Naive B cell (primary cell): Measurements from ENCODE around the gene DSCAML1. TPM values are rescaled to one million over a fixed set of nuclear protein-coding genes. Genes with fewer than 3 reads are reported as not detected.
A peak's percentile ranks its signal among the peaks of the same experiment; 100 is the strongest.

Experiments
- ATAC-seq, 2 donors: fragments of 150-1000 bp; cut with Tn5 transposase; 2 replicates each; pipeline ENCODE4 v1.10.0; 2021; ENCODE audit warnings: low read depth in 2 of 2, mild to moderate bottlenecking in 2 of 2, moderate library complexity in 2 of 2
- DNase-seq: peaks from one replicate; pipeline ENCODE4 v3.0.0; 2022
- H3K27ac Mint-ChIP-seq, 6 donors: one replicate each; pipeline ENCODE4 v1.8.0; 2020 to 2022; ENCODE audit warnings: mild to moderate bottlenecking in 6 of 6, mixed read lengths in 6 of 6, moderate library complexity in 5 of 6, inconsistent platforms in 2 of 6
- H3K27me3 Mint-ChIP-seq, 3 donors: one replicate each; pipeline ENCODE4 v1.8.0; 2021 to 2022; ENCODE audit warnings: mixed read lengths in 3 of 3, mild to moderate bottlenecking in 1 of 3
- H3K36me3 Mint-ChIP-seq, 2 donors: one replicate each; pipeline ENCODE4 v1.8.0; 2020 to 2022; ENCODE audit warnings: mixed read lengths in 2 of 2, inconsistent platforms in 1 of 2, mild to moderate bottlenecking in 1 of 2
- H3K4me1 Mint-ChIP-seq, 3 donors: one replicate each; pipeline ENCODE4 v1.8.0; 2020 to 2022; ENCODE audit warnings: mixed read lengths in 3 of 3, inconsistent platforms in 1 of 3, mild to moderate bottlenecking in 1 of 3, moderate library complexity in 1 of 3
- H3K4me3 Mint-ChIP-seq, 8 donors: one replicate each; pipeline ENCODE4 v1.8.0; 2020 to 2022; ENCODE audit warnings: mild to moderate bottlenecking in 8 of 8, mixed read lengths in 8 of 8, moderate library complexity in 8 of 8, inconsistent platforms in 2 of 8
- H3K9me3 Mint-ChIP-seq, 7 donors: one replicate each; pipeline ENCODE4 v1.8.0; 2020 to 2022; ENCODE audit warnings: mixed read lengths in 7 of 7, mild to moderate bottlenecking in 5 of 7, inconsistent platforms in 2 of 7, moderate library complexity in 1 of 7
- polyA plus RNA-seq, 6 donors: library from polyadenylated mRNA; unstranded; fragments of 300-500 nt; fragmentation: Illumina TruSeq; gene quantifications; one replicate each; pipeline ENCODE4 v1.2.3, GENCODE V29; 2021; ENCODE audit warnings: low read depth in 6 of 6

The DSCAML1 gene
- polyA plus RNA-seq, 6 donors from 2014 or later: 0.03 to 0.25 (median 0.11) TPM; not detected in 3

- Mint-ChIP-seq H3K27ac (no peak overlapping the region), H3K9me3 (peaks cover 0 to 3% (median 0%) of the 10 kb centered on the region in 7 donors), H3K4me1 (no peaks in the 10 kb centered on the region), H3K4me3 (peak overlapping the region in 1 of 8 donors; percentile 35), H3K36me3 (peaks cover 0 to 4% of the 10 kb centered on the region in 2 donors), H3K27me3 (peaks cover 0 to 12% (median 5%) of the 10 kb centered on the region in 3 donors)
- ATAC-seq (no peak), DNase-seq (no peak)
Observed at GRCh38 chr11:117467770-117468169, 329.2 kb downstream of the DSCAML1 start.

DNA sequence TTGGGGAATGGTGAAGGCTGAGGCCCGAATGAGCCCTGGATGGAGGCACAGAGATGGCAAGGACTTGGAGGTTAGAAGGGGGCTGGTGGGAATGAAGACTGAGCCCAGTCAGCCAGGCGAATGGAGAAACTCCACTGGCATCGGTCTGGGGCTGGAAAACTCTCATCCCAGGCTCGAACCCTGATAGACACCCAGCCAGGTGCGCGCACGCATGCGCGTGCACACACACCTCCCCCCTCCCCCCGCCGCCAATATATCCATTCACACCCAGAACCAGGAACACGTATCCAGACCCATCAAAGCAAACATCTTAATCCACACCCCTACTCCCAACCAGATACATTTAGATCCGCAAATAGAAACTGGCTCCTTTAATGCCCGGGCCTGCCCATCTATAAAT, 330.1 kb downstream of the DSCAML1 start:
- Mint-ChIP-seq H3K4me3 (no peak overlapping the region), H3K27ac (peak overlapping the region in 1 of 6 donors; percentile 57), H3K4me1 (no peaks in the 10 kb centered on the region), H3K27me3 (peaks cover 0 to 12% (median 5%) of the 10 kb centered on the region in 3 donors), H3K9me3 (peaks cover 0 to 3% (median 0%) of the 10 kb centered on the region in 7 donors), H3K36me3 (peaks cover 0 to 4% of the 10 kb centered on the region in 2 donors)
- ATAC-seq: no peak
- DNase-seq: no peak

GRCh38 chr11:117465236-117465997, 331.6 kb downstream of the DSCAML1 start:
- no peaks in the 10 kb centered on the region for H3K4me1 Mint-ChIP-seq
- H3K36me3 Mint-ChIP-seq: peaks cover 0 to 4% of the 10 kb centered on the region in 2 donors
- peaks cover 5 to 16% (median 7%) of the 10 kb centered on the region in 3 donors for H3K27me3 Mint-ChIP-seq
- no peak for ATAC-seq
- no peak for DNase-seq
- H3K4me3 Mint-ChIP-seq: no peak overlapping the region
- H3K9me3 Mint-ChIP-seq: peaks cover 0 to 2% (median 0%) of the 10 kb centered on the region in 7 donors
- peak overlapping the region in 1 of 6 donors; percentile 7 for H3K27ac Mint-ChIP-seq

DNA sequence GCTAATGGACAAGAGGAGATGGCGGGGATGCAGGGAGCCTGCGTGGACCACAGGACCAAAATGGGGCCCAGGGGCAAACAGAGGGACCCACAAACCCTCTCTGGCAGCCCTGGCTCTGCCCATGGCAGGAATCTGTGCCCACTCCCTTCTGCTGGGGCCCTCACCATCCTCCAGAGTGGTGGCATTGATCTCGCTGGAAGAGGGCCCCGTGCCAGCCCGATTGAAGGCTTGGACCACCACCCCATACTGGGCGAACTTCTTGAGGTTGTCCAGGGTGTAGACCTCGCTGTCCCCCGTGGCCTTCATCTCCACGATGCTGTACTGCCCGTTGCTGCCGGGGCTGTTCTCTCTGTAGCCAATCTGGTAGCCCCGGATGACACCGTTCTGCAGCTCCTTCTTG, 332.2 kb downstream of the DSCAML1 start:
- H3K27me3 Mint-ChIP-seq: peaks cover 10 to 22% (median 13%) of the 10 kb centered on the region in 3 donors
- ATAC-seq: no peak

DNA sequence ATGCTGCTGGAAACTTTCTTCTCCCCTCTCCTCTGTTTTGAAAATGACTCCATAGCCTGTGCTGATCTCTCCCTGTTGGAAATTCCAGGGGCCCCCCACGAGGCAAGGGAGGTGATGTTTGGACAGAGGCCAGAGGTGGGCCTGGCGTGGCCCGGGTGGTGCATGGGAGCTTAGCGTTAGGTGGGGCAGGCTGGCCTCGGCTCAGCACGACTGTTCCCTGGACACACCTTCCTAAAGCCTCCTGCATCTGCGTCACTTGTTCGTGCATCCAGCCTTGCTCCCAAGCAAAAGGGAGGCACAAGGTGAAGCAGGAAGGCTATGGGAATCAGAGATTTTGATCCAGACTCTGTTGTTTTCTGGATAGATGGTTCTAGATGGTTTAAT, 334.2 kb downstream of the DSCAML1 start:
- Mint-ChIP-seq H3K4me3 (no peak overlapping the region), H3K4me1 (peaks cover 0 to 6% (median 0%) of the 10 kb centered on the region in 3 donors), H3K27me3 (peaks cover 10 to 30% (median 21%) of the 10 kb centered on the region in 3 donors), H3K9me3 (peaks cover 0 to 2% (median 0%) of the 10 kb centered on the region in 7 donors), H3K36me3 (peaks cover 0 to 4% of the 10 kb centered on the region in 2 donors), H3K27ac (no peak overlapping the region)
- no peak for DNase-seq
- ATAC-seq: no peak

More for the DNA sequence above, 332.2 kb downstream of the DSCAML1 start:
- peaks cover 0 to 4% of the 10 kb centered on the region in 2 donors for H3K36me3 Mint-ChIP-seq
- H3K4me1 Mint-ChIP-seq: peaks cover 0 to 6% (median 0%) of the 10 kb centered on the region in 3 donors
- H3K27ac Mint-ChIP-seq: no peak overlapping the region
- DNase-seq: no peak
- H3K9me3 Mint-ChIP-seq: peaks cover 0 to 2% (median 0%) of the 10 kb centered on the region in 7 donors
- no peak overlapping the region for H3K4me3 Mint-ChIP-seq

- peaks cover 10 to 34% (median 21%) of the 10 kb centered on the region in 3 donors for H3K27me3 Mint-ChIP-seq
- peak overlapping the region in 1 of 8 donors; percentile 41 for H3K4me3 Mint-ChIP-seq
- no peak overlapping the region for H3K27ac Mint-ChIP-seq
- DNase-seq (no peak), ATAC-seq (no peak)
- H3K36me3 Mint-ChIP-seq: peaks cover 0 to 4% of the 10 kb centered on the region in 2 donors
- H3K9me3 Mint-ChIP-seq: peaks cover 0 to 2% (median 0%) of the 10 kb centered on the region in 7 donors
- peaks cover 0 to 6% (median 0%) of the 10 kb centered on the region in 3 donors for H3K4me1 Mint-ChIP-seq
Observed at GRCh38 chr11:117462183-117462863, 334.7 kb downstream of the DSCAML1 start.

- no peak overlapping the region for H3K27ac Mint-ChIP-seq
- ATAC-seq: no peak
- peaks cover 0 to 6% (median 0%) of the 10 kb centered on the region in 3 donors for H3K4me1 Mint-ChIP-seq
- no peak for DNase-seq
- no peak overlapping the region for H3K4me3 Mint-ChIP-seq
- peaks cover 0 to 4% of the 10 kb centered on the region in 2 donors for H3K36me3 Mint-ChIP-seq
- peaks cover 10 to 37% (median 21%) of the 10 kb centered on the region in 3 donors for H3K27me3 Mint-ChIP-seq
- peaks cover 0 to 2% (median 0%) of the 10 kb centered on the region in 7 donors for H3K9me3 Mint-ChIP-seq
Observed at GRCh38 chr11:117461396-117462182, 335.4 kb downstream of the DSCAML1 start.

DNA sequence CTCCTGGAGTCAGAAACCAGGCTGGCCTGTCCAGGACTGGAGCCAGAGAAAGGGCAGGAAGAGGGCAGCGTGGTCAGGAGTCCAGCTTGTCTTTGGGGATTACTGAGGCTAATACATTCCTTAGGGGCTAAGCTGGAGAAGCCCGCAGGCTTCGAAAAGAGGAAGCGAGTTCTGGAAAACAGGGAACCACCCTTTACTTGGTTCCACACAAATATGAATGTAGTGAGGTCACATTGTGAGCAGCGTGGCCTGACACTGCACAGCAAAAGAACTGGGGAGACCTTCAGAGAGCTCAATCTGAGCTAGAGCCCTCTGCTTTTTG, 337.1 kb downstream of the DSCAML1 start:
- no peak for ATAC-seq

DNA sequence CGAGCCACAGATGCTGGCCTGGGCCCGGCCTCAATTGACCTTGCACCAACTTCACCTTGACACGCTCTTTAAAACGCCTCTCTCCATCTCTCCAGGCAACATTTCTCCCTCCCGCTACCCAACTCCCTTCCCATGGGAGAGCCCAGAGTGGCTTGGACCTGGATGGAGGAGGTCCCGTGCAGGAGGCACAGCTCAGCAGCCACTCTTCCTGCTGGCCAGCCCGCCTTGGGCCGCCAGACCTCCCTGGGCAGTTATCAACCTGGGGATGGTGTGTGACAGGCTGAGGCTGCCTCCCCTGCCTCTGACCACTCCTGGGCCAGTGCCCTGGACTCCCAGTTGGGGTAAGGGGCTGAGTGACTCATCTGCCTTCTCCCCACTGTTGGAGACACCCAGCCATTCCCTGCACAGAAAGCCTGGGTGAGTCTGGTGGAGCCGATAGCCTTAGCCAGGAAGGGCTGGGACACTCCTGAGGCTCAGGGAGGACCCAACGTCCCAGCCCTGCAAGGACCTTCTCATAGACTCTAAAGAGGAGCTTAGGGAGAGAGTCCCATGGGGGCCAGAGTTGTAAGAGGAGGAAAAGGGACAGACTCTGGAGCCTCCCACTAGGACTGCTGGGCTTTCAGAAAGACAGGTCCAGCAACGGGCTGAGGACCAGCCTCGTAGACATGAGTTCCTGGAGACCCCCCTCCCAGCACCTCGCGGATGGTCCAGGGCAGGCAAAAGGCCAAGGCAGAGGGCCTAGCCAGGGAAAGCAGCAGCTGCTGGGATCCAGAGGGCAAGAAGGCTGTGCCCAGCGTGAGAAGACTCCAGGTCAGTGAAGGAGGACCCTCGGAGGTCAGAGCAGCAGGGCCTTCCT, 337.7 kb downstream of the DSCAML1 start:
- peaks cover 2 to 10% (median 5%) of the 10 kb centered on the region in 7 donors for H3K9me3 Mint-ChIP-seq
- peaks cover 4 to 30% (median 21%) of the 10 kb centered on the region in 3 donors for H3K27me3 Mint-ChIP-seq
- DNase-seq (no peak), ATAC-seq (no peak)
- H3K4me1 Mint-ChIP-seq: peaks cover 0 to 6% (median 0%) of the 10 kb centered on the region in 3 donors
- no peak overlapping the region for H3K27ac Mint-ChIP-seq
- no peak overlapping the region for H3K4me3 Mint-ChIP-seq
- peaks cover 6 to 11% of the 10 kb centered on the region in 2 donors for H3K36me3 Mint-ChIP-seq

More for the DNA sequence above, 337.1 kb downstream of the DSCAML1 start:
- Mint-ChIP-seq H3K4me3 (no peak overlapping the region), H3K36me3 (peaks cover 4 to 5% of the 10 kb centered on the region in 2 donors), H3K27ac (peak overlapping the region in 1 of 6 donors; percentile 48), H3K9me3 (peaks cover 0 to 6% (median 3%) of the 10 kb centered on the region in 7 donors), H3K27me3 (peaks cover 4 to 30% (median 21%) of the 10 kb centered on the region in 3 donors), H3K4me1 (peaks cover 0 to 6% (median 0%) of the 10 kb centered on the region in 3 donors)
- DNase-seq: no peak

GRCh38 chr11:117458275-117459122, 338.5 kb downstream of the DSCAML1 start:
- no peak overlapping the region for H3K4me3 Mint-ChIP-seq
- peaks cover 4 to 36% (median 28%) of the 10 kb centered on the region in 3 donors for H3K27me3 Mint-ChIP-seq
- peaks cover 0 to 6% (median 0%) of the 10 kb centered on the region in 3 donors for H3K4me1 Mint-ChIP-seq
- no peak overlapping the region for H3K27ac Mint-ChIP-seq
- peaks cover 9 to 20% of the 10 kb centered on the region in 2 donors for H3K36me3 Mint-ChIP-seq
- no peak for ATAC-seq
- H3K9me3 Mint-ChIP-seq: peaks cover 5 to 17% (median 12%) of the 10 kb centered on the region in 7 donors
- no peak for DNase-seq

DNA sequence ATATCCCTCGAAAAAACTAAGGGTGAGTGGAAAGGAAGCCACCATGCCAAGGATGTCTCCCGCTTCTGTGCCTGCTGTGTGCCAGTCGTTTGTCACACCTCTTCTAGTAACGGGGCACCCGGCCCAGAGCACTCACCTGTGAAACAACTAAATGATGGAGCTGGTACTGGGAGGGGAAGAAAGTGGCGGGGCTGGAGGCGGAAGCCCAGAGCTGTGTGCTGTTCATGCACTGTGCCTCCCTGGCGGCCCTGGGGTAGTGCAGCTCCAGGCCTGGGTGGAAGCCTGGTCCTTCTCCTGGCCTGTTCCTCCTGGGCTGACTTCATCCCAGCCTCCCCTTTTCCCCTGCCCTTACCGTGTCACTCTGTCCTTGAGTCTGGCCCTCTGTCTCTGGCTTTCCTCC, 339.2 kb downstream of the DSCAML1 start:
- no peak overlapping the region for H3K27ac Mint-ChIP-seq
- H3K27me3 Mint-ChIP-seq: peaks cover 4 to 39% (median 28%) of the 10 kb centered on the region in 3 donors
- no peak overlapping the region for H3K4me3 Mint-ChIP-seq
- no peak for DNase-seq
- peaks cover 5 to 24% (median 14%) of the 10 kb centered on the region in 7 donors for H3K9me3 Mint-ChIP-seq
- H3K4me1 Mint-ChIP-seq: peaks cover 0 to 6% (median 0%) of the 10 kb centered on the region in 3 donors
- peaks cover 9 to 24% of the 10 kb centered on the region in 2 donors for H3K36me3 Mint-ChIP-seq
- no peak for ATAC-seq
